HCT116 (cell line): Measurements from ENCODE around the gene CACNB3. TPM values are rescaled to one million over a fixed set of nuclear protein-coding genes. Genes with fewer than 3 reads are reported as not detected.

ENCODE experiments used
- ATAC-seq: fragments of 200-7000 bp; cut with Tn5 transposase; 2 replicates; pipeline ENCODE4 v1.9.1; 2020; ENCODE audit warnings: mild to moderate bottlenecking, moderate library complexity
- Bru-seq: library from RNA; stranded (reverse); fragments of 400-500 nt; gene quantifications from one replicate; lab custom pipeline; 2021; lab: Mats Ljungman, UMichigan
- BruChase-seq, 2 experiments: library from RNA; stranded (reverse); fragments of 400-500 nt; gene quantifications; one replicate each; lab custom pipeline; 2021; lab: Mats Ljungman, UMichigan
- BruUV-seq: library from RNA; stranded (reverse); fragments of 400-500 nt; replicated peaks from 2 replicates; lab custom pipeline; 2021; lab: Mats Ljungman, UMichigan
- CTCF ChIA-PET: fragments of 300-600 bp; sonication (Branson Sonifier 250); formaldehyde crosslinking; loops from one replicate; lab custom pipeline; 2021; ENCODE audit warnings: antibody characterized with exemption; lab: Charles Lee
- POLR2A ChIA-PET: fragments of 300-600, 350-600 bp; sonication (Branson Sonifier 250); formaldehyde crosslinking; loops from one replicate; lab custom pipeline; 2021; ENCODE audit warnings: antibody characterized with exemption; lab: Charles Lee
- RAD21 ChIA-PET, 2 experiments: fragments of 300-600 bp; sonication (Branson Sonifier 250); formaldehyde crosslinking; loops; one replicate each; lab custom pipeline; 2023; ENCODE audit warnings: low total read pairs in 2 of 2; ENCODE audit not compliant: uncharacterized antibody in 2 of 2, unreplicated experiment in 2 of 2, low non-redundant PET in 1 of 2; lab: Charles Lee
- DNase-seq: peaks from one replicate; pipeline ENCODE4 v3.0.0-alpha.2; 2010; ENCODE audit warnings: low read depth, low spot score
- H2AFZ ChIP-seq: fragments of 200-600 bp; shearing (Covaris generic), sonication (generic); 2 replicates; pipeline ENCODE4 v1.6.1; 2017; ENCODE audit warnings: low read depth, mixed run types, mixed read lengths, antibody characterized with exemption, low read length; ENCODE audit not compliant: poor library complexity, severe bottlenecking
- H3K27ac ChIP-seq: 2 replicates; pipeline ENCODE4 v1.5.1; 2012; ENCODE audit warnings: low read depth, low read length
- H3K27me3 ChIP-seq: fragments of 200-600 bp; sonication (generic); 2 replicates; pipeline ENCODE4 v1.6.1; 2016; ENCODE audit warnings: mixed run types, low read length, mixed read lengths; ENCODE audit not compliant: insufficient read depth
- H3K36me3 ChIP-seq, 2 experiments: fragments of 200-500 bp in 1 of 2; fragments of 200-600 bp in 1 of 2; sonication (Bioruptor generic) in 1 of 2; sonication (generic) in 1 of 2; 2 replicates each; pipeline versions ENCODE4 v1.5.1 to v1.6.1; 2014 to 2016; ENCODE audit warnings: low read length in 2 of 2, inconsistent platforms in 1 of 2, mixed read lengths in 1 of 2, mixed run types in 1 of 2; ENCODE audit not compliant: insufficient read depth in 2 of 2, control insufficient read depth in 1 of 2
- H3K4me1 ChIP-seq, 2 experiments: fragments of 200-600 bp in 1 of 2; sonication (generic) in 1 of 2; 2 replicates each; pipeline versions ENCODE4 v1.5.1 to v1.6.1; 2012 to 2017; ENCODE audit warnings: low read length in 2 of 2, inconsistent platforms in 1 of 2, mild to moderate bottlenecking in 1 of 2, mixed read lengths in 1 of 2, mixed run types in 1 of 2, moderate library complexity in 1 of 2; ENCODE audit not compliant: insufficient read depth in 2 of 2, control insufficient read depth in 1 of 2
- H3K4me2 ChIP-seq: fragments of 200-600 bp; sonication (generic); 2 replicates; pipeline ENCODE4 v1.6.1; 2017; ENCODE audit warnings: mixed run types, low read length, mixed read lengths
- H3K4me3 ChIP-seq, 2 experiments: fragments of 200-600 bp in 1 of 2; sonication (generic) in 1 of 2; replicated peaks in 1 of 2; 2 replicates each; pipeline ENCODE4 v1.5.1; 2011 to 2016; ENCODE audit warnings: low read length in 2 of 2, control low read depth in 1 of 2, low read depth in 1 of 2, mild to moderate bottlenecking in 1 of 2, mixed read lengths in 1 of 2, mixed run types in 1 of 2
- H3K79me2 ChIP-seq: fragments of 200-600 bp; sonication (generic); 2 replicates; pipeline ENCODE4 v1.6.1; 2017; ENCODE audit warnings: mild to moderate bottlenecking, mixed run types, low read length, moderate library complexity, mixed read lengths; ENCODE audit not compliant: insufficient read depth
- H3K9ac ChIP-seq: fragments of 200-600 bp; sonication (generic); 2 replicates; pipeline ENCODE4 v1.6.1; 2016; ENCODE audit warnings: low read length, mixed read lengths
- H3K9me2 ChIP-seq: fragments of 200-600 bp; sonication (generic), shearing (Covaris generic); 2 replicates; pipeline ENCODE4 v1.6.1; 2017; ENCODE audit warnings: mixed run types, mild to moderate bottlenecking, moderate library complexity; ENCODE audit not compliant: insufficient read depth
- H3K9me3 ChIP-seq, 2 experiments: fragments of 200-500 bp in 1 of 2; fragments of 200-600 bp in 1 of 2; sonication (Bioruptor generic) in 1 of 2; sonication (generic) in 1 of 2; 2 replicates each; pipeline ENCODE4 v1.6.1; 2014 to 2017; ENCODE audit warnings: low read length in 2 of 2, mixed read lengths in 2 of 2, inconsistent platforms in 1 of 2, low read depth in 1 of 2, mild to moderate bottlenecking in 1 of 2, mixed run types in 1 of 2, moderate library complexity in 1 of 2; ENCODE audit not compliant: control insufficient read depth in 1 of 2, insufficient read depth in 1 of 2
- H4K20me1 ChIP-seq: fragments of 200-600 bp; sonication (generic), shearing (Covaris generic); 2 replicates; pipeline ENCODE4 v1.6.1; 2017; ENCODE audit warnings: mixed run types, mild to moderate bottlenecking, moderate library complexity; ENCODE audit not compliant: insufficient read depth
- ELF1 ChIP-seq: IDR thresholded peaks from 2 replicates; pipeline ENCODE4 v1.6.1; 2012; ENCODE audit warnings: low read depth, borderline replicate concordance
- FOSL1 ChIP-seq: IDR thresholded peaks from 2 replicates; pipeline ENCODE4 v1.6.1; 2012; ENCODE audit warnings: low read depth
- MAX ChIP-seq: IDR thresholded peaks from 2 replicates; pipeline ENCODE4 v1.6.1; 2012
- POLR2AphosphoS5 ChIP-seq: IDR thresholded peaks from 2 replicates; pipeline ENCODE4 v1.6.1; 2011; ENCODE audit warnings: mild to moderate bottlenecking, low read depth, low read length, moderate library complexity
- RAD21 ChIP-seq: IDR thresholded peaks from 2 replicates; pipeline ENCODE4 v1.6.1; 2012; ENCODE audit warnings: low read depth, mild to moderate bottlenecking
- SP1 ChIP-seq: IDR thresholded peaks from 2 replicates; pipeline ENCODE4 v1.6.1; 2012; ENCODE audit warnings: low read depth
- SRF ChIP-seq: IDR thresholded peaks from 2 replicates; pipeline ENCODE4 v1.6.1; 2012; ENCODE audit warnings: low read depth
- ZBTB33 ChIP-seq: IDR thresholded peaks from 2 replicates; pipeline ENCODE4 v1.6.1; 2011; ENCODE audit warnings: mild to moderate bottlenecking, low read length, moderate library complexity; ENCODE audit not compliant: insufficient replicate concordance; ENCODE audit errors: extremely low read depth
- ZFX ChIP-seq: fragments of 450-650 bp; IDR thresholded peaks from 2 replicates; pipeline ENCODE4 v1.6.1; 2017
- ZNF274 ChIP-seq: fragments of 200-500 bp; sonication (Bioruptor generic); IDR thresholded peaks from 2 replicates; pipeline ENCODE4 v1.6.1; 2014; ENCODE audit warnings: mild to moderate bottlenecking, low read depth, low read length, inconsistent platforms
- intact Hi-C: fragments of 100-400 bp; cut with micrococcal nuclease; formaldehyde crosslinking; loops from 2 replicates; pipeline ENCODE4 v1.10.0; 2022
- long read RNA-seq: library from polyadenylated mRNA; unstranded; transcript quantifications from one replicate; pipeline ENCODE4 v2.0.0, GENCODE V29; 2021; ENCODE audit not compliant: unreplicated experiment
- polyA plus RNA-seq: library from polyadenylated mRNA; unstranded; fragments of >200 nt; gene quantifications from 2 replicates; pipeline ENCODE4 v1.2.1, GENCODE V29; 2012; ENCODE audit warnings: missing spikeins
- total RNA-seq: library from RNA; stranded (reverse); gene quantifications from one replicate; pipeline ENCODE4 v1.2.1, GENCODE V29; 2021; ENCODE audit not compliant: unreplicated experiment
- TF ChIP-seq, protein P1 (sequence below): IDR thresholded peaks from 2 replicates; pipeline ENCODE4 v1.6.1; 2012

The CACNB3 gene
- total RNA-seq (22.0 TPM), Bru-seq, nascent RNA (percentile 44 among the genes with signal in this experiment), BruChase-seq, experiment 1, labeled RNA remaining after a 6-hour chase (percentile 53 among the genes with signal in this experiment), BruChase-seq, experiment 2, labeled RNA remaining after a 2-hour chase (percentile 50 among the genes with signal in this experiment)
- polyA plus RNA-seq = 27.9 and 29.4 TPM in 2 replicates
- long read RNA-seq, partial matches to known transcripts = 5 of 23 reads
- long read RNA-seq, other reads (novel, unspliced or antisense) = 18 of 23 reads

DNA sequence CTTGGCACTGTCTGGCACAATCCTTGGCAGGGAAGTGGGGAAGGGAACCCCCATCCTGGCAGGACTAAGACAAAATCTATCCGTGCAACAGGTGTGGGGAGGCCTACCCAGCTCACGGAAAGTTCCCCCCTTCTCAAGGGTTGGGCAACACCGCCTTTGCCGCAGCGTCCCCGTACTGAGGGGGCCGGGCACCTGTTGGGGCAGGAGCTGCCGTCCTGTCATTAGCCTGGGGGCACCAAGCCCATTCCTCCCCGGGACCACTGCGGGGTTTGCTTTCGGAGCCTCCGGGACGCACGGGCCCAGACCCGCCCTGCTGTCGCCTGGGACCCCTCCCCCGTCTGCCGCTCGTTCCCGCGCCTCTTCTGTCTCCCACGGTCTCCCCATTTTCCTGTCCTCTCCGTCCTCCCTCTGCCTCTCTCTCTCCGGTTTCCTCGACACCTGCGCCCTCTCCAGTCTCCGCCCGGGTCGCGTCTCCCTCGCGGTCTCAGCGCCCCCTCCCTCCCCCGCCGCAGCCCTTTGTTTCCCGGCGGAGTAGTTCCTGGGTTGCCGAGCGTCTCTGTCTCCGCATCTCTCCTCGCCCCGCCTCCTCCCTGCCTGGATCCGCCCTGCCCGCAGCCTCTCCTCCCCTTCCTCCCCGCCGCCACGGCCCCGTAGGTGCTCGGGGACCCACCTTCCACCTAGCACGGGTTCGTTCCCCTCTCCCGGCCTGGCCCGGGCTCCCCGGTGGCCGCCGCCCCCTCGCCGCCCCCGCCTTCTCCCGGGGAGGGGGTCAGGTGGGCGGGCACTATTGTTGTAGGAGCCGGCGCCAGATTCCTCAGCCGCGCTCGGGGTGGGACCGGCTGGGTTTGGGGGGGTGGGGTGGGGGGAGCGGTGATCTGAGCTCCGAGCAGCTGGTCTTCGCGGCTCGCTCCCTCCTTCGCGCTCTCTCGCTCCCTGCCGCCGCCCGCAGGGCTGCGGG lies at the start of gene CACNB3:
TSS of gene CACNB3 (plus strand) at position 624 of the 958 bp plus-strand sequence. CDS start 434 bp downstream, outside the sequence.
- TF ChIP-seq POLR2AphosphoS5 (peak; percentile 33; the same call in 1 of the 2 replicates), RAD21 (no peak)
- DNase-seq (no peak), ATAC-seq (peak; percentile 53)
- BruUV-seq = no TSS peak
- H3K4me2 ChIP-seq = peak within 1 kb of the TSS; percentile 76
- no peaks in the 10 kb centered on the region for H3K36me3 ChIP-seq
- POLR2A ChIA-PET = interaction anchor here (1.4 kb wide), 1 partner anchor 14 kb away, joined by 3 read pairs; no protein-coding TSS in a partner anchor
- peak within 1 kb of the TSS; percentile 51 to 60 for H3K4me3 ChIP-seq
- H4K20me1 ChIP-seq = no peaks in the 10 kb centered on the region
- H3K4me1 ChIP-seq = peaks cover 20 to 43% of the 10 kb centered on the region in 2 experiments
- no peak within 1 kb of the TSS for H2AFZ ChIP-seq
- H3K79me2 ChIP-seq = no peaks in the 10 kb centered on the region
- no peaks in the 10 kb centered on the region for H3K27me3 ChIP-seq
- H3K9me3 ChIP-seq = no peaks in the 10 kb centered on the region
- peak within 1 kb of the TSS; percentile 48 for H3K9ac ChIP-seq
- RAD21 ChIA-PET = no interaction called here
- no peaks in the 10 kb centered on the region for H3K9me2 ChIP-seq
- CTCF ChIA-PET = interaction anchor here (1.9 kb wide), 1 partner anchor 170 kb away, joined by 5 read pairs; no protein-coding TSS in a partner anchor
- peak within 1 kb of the TSS; percentile 30; the same call in 1 of the 2 replicates for H3K27ac ChIP-seq
- intact Hi-C loops = no loop called here

DNA sequence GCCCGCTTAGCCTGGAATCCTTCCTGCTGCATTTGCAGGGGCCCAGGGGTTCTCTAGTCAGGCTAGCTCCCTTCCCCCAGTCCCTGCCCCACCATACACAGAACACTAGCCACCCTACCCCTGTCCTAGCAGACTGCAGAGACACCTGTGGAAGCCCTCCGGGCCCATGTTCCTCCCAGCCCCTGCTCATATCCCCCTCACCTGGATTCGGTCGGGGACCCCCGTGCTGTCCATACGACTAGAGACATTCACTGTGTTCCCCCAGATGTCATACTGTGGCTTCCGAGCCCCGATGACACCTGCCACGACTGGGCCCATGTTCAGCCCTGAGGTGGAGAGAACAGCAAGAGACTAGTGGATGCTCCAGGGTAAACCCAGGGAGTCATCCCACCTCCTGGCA lies 49.6 kb upstream of the CACNB3 start:
- CTCF ChIA-PET = interaction anchor here (0.7 kb wide), 1 partner anchor 21 kb away, joined by 5 read pairs; no protein-coding TSS in a partner anchor
- TF ChIP-seq ZNF274 (no peak), FOSL1 (no peak), SRF (no peak), MAX (no peak), ZFX (no peak), ZBTB33 (no peak), SP1 (no peak), ELF1 (no peak), POLR2AphosphoS5 (no peak)
- TF ChIP-seq, protein P1, sequence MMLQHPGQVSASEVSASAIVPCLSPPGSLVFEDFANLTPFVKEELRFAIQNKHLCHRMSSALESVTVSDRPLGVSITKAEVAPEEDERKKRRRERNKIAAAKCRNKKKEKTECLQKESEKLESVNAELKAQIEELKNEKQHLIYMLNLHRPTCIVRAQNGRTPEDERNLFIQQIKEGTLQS = no peak

More for the DNA sequence above, 49.6 kb upstream of the CACNB3 start:
- Histone ChIP-seq H3K9me3 (no peaks in the 10 kb centered on the region), H3K9me2 (no peaks in the 10 kb centered on the region), H3K36me3 (peaks cover 18 to 24% of the 10 kb centered on the region in 2 experiments; a peak in 3 of 4 replicates), H3K79me2 (no peaks in the 10 kb centered on the region), H4K20me1 (no peaks in the 10 kb centered on the region), H3K4me1 (no peaks in the 10 kb centered on the region), H2AFZ (no peak overlapping the region), H3K27ac (no peak overlapping the region), H3K27me3 (no peaks in the 10 kb centered on the region), H3K9ac (no peak overlapping the region), H3K4me2 (no peak overlapping the region), H3K4me3 (no peak overlapping the region)
- ATAC-seq (no peak), DNase-seq (no peak)
- ChIA-PET POLR2A (no interaction called here), RAD21 (no interaction called here)
- intact Hi-C loops = no loop called here
- BruUV-seq = no TSS peak
